ENCODE results near the gene PPP2R5C. TPM values are rescaled to one million over a fixed set of nuclear protein-coding genes. Genes with fewer than 3 reads are reported as not detected.
A peak's percentile ranks its signal among the peaks of the same experiment; 100 is the strongest.

The PPP2R5C gene
- total and polyA plus RNA-seq, 7 donors = 18.2 to 76.6 (median 57.1) TPM

DNA sequence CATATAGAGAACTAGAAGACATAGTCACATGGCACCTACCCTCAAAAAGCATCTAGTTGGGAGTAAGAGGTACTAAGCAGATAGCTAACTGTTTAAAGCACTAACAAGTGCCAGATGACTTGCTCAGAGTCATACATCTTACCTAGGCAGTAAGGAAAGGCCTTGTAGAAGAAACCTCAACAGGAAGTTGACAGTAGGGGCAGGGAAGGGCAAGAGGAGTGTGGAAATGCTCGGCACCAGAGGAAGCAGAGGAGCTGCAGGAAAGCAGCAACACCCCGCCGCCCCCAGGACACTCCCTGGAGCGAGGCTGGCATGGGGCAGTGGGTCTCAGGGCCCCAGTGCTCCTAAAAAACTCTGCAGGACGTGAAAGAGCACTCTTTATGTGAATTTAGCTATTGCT lies 92.9 kb downstream of the PPP2R5C start:
- Histone ChIP-seq H3K9me3 (no peaks in the 10 kb centered on the region), H3K4me3 (no peak overlapping the region), H3K36me3 (ENCODE audit: insufficient read depth in 1 of 2, low read depth in 1 of 2) (peaks cover 0 to 24% of the 10 kb centered on the region in 2 donors), H3K27ac (peak overlapping the region; percentile 2), H3K4me1 (peaks cover 40% of the 10 kb centered on the region), H3K27me3 (ENCODE audit: insufficient read depth in 3 of 3, low read length in 2 of 3) (no peaks in the 10 kb centered on the region)
- 76 to 89% (median 78%) methylated on average over 5 of the region's 5 CpGs for WGBS, 3 donors
- ATAC-seq (peak in 3 of 4 donors; percentile 24 to 35 (median 30)), DNase-seq (no peak)
- TF ChIP-seq, protein P1, sequence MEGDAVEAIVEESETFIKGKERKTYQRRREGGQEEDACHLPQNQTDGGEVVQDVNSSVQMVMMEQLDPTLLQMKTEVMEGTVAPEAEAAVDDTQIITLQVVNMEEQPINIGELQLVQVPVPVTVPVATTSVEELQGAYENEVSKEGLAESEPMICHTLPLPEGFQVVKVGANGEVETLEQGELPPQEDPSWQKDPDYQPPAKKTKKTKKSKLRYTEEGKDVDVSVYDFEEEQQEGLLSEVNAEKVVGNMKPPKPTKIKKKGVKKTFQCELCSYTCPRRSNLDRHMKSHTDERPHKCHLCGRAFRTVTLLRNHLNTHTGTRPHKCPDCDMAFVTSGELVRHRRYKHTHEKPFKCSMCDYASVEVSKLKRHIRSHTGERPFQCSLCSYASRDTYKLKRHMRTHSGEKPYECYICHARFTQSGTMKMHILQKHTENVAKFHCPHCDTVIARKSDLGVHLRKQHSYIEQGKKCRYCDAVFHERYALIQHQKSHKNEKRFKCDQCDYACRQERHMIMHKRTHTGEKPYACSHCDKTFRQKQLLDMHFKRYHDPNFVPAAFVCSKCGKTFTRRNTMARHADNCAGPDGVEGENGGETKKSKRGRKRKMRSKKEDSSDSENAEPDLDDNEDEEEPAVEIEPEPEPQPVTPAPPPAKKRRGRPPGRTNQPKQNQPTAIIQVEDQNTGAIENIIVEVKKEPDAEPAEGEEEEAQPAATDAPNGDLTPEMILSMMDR (IDR thresholded peaks at IDR 0.05) = no peak
- intact Hi-C loops (cut with DNase I) = no loop called here

DNA sequence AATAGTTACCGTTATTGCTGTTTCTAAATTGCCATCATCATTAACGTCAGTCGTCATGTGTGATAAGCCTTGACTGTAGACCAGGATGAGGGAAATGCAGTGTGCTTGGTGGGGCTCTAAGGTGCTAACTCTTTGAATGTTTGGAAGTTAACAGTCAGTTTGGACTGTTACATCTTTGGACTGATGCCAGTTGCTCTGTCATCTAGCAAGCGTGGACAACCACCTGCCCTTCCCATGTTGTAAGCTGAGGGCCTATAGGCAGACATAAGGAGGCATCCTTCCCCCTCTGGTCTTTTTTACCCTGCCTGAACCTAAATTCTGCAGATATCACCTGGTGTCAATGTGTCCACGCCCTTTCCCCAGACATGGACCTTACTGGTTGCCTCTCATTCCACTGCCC lies 94.4 kb downstream of the PPP2R5C start:
- Histone ChIP-seq H3K27ac (no peak overlapping the region), H3K4me1 (peaks cover 40% of the 10 kb centered on the region), H3K4me3 (no peak overlapping the region), H3K9me3 (no peaks in the 10 kb centered on the region), H3K27me3 (ENCODE audit: insufficient read depth in 3 of 3, low read length in 2 of 3) (no peaks in the 10 kb centered on the region), H3K36me3 (ENCODE audit: insufficient read depth in 1 of 2, low read depth in 1 of 2) (peaks cover 0 to 24% of the 10 kb centered on the region in 2 donors)
- intact Hi-C loops (cut with DNase I) = no loop called here
- TF ChIP-seq, protein P1 (IDR thresholded peaks at IDR 0.05) = no peak
- DNase-seq (no peak), ATAC-seq (peak in 3 of 4 donors; percentile 45 to 60 (median 53))
- WGBS, 3 donors = 62 to 78% (median 70%) methylated on average over 5 of the region's 5 CpGs

GRCh38 chr14:101856536-101856935 lies 95.0 kb downstream of the PPP2R5C start:
- intact Hi-C loops (cut with DNase I) = no loop called here
- TF ChIP-seq, protein P1 (IDR thresholded peaks at IDR 0.05) = no peak
- no peaks in the 10 kb centered on the region for H3K9me3 ChIP-seq
- H3K27ac ChIP-seq = no peak overlapping the region
- no peak for ATAC-seq
- 83 to 88% (median 88%) methylated on average over 4 of the region's 4 CpGs for WGBS, 3 donors
- peaks cover 0 to 24% of the 10 kb centered on the region in 2 donors for H3K36me3 ChIP-seq (ENCODE audit: insufficient read depth in 1 of 2, low read depth in 1 of 2)
- no peaks in the 10 kb centered on the region for H3K27me3 ChIP-seq (ENCODE audit: insufficient read depth in 3 of 3, low read length in 2 of 3)
- peaks cover 40% of the 10 kb centered on the region for H3K4me1 ChIP-seq
- DNase-seq = no peak
- H3K4me3 ChIP-seq = no peak overlapping the region

DNA sequence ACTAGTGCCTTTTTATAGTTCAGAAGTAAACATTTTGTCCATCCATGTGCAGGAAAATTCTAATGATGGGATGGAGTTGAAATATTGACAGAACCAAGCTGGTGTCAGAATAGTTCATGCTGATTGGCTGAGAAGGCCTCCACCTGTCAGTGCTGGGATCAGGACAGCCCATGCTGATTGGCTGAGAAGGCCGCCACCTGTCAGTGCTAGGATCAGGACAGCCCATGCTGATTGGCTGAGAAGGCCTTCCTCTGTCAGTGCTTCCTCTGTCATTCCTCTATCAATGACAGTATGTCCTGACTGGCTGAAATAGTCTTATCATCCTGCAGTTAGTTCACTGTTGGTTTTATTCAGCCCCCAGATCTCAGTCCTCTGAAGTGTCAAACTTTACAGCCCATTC lies 95.7 kb downstream of the PPP2R5C start:
- TF ChIP-seq, protein P1 (IDR thresholded peaks at IDR 0.05) = no peak
- no peaks in the 10 kb centered on the region for H3K9me3 ChIP-seq
- intact Hi-C loops (cut with DNase I) = no loop called here
- no peaks in the 10 kb centered on the region for H3K27me3 ChIP-seq (ENCODE audit: insufficient read depth in 3 of 3, low read length in 2 of 3)
- H3K36me3 ChIP-seq (ENCODE audit: insufficient read depth in 1 of 2, low read depth in 1 of 2) = peaks cover 0 to 24% of the 10 kb centered on the region in 2 donors
- no peak for ATAC-seq
- no peak overlapping the region for H3K4me3 ChIP-seq
- DNase-seq = no peak
- H3K4me1 ChIP-seq = peaks cover 33% of the 10 kb centered on the region
- WGBS, 3 donors = 95 to 100% (median 96%) methylated on average over 1 of the region's 1 CpG
- H3K27ac ChIP-seq = no peak overlapping the region

Data from psoas muscle (tissue), 8 donors.